ENCODE results near the gene ABHD5. TPM values are rescaled to one million over a fixed set of nuclear protein-coding genes. Genes with fewer than 3 reads are reported as not detected.

ABHD5 gene
- total and polyA plus RNA-seq, 12 donors, result 6.5 to 40.1 (median 28.0) TPM

- Histone ChIP-seq H3K9me3 (no peaks in the 10 kb centered on the region), H3K4me1 (peaks cover 8 to 31% (median 22%) of the 10 kb centered on the region in 9 donors), H3K36me3 (no peaks in the 10 kb centered on the region), H3K27ac (peak overlapping the region in 1 of 10 donors; percentile 40), H3K4me3 (no peak overlapping the region), H3K27me3 (no peaks in the 10 kb centered on the region)
- 72 to 80% methylated on average over 8 of the region's 8 CpGs for WGBS, 2 donors
- no peak for TF ChIP-seq CTCF (IDR thresholded peaks at IDR 0.05)
- intact Hi-C loops (cut with DNase I), result loop anchor here in 2 of 10 donors (10.0 kb wide), 2 partner anchors 61 to 201 kb away; partner anchors contain the start of gene ABHD5 (in 1 of the 2)
- DNase-seq (no peak), ATAC-seq (no peak)
Measured at GRCh38 chr3:43755516-43756200, 64.9 kb downstream of the ABHD5 start.

GRCh38 chr3:43757666-43758321 is 67.1 kb downstream of the ABHD5 start:
- Histone ChIP-seq H3K4me1 (peaks cover 8 to 31% (median 22%) of the 10 kb centered on the region in 9 donors), H3K36me3 (no peaks in the 10 kb centered on the region), H3K9me3 (no peaks in the 10 kb centered on the region), H3K4me3 (no peak overlapping the region), H3K27ac (no peak overlapping the region), H3K27me3 (no peaks in the 10 kb centered on the region)
- WGBS, 2 donors, result 94 to 99% methylated on average over 2 of the region's 2 CpGs
- ATAC-seq (no peak), DNase-seq (no peak)
- intact Hi-C loops (cut with DNase I), result loop anchor here in 2 of 10 donors (10.0 kb wide), 2 partner anchors 63 to 203 kb away; partner anchors contain the start of gene ABHD5 (in 1 of the 2)
- TF ChIP-seq CTCF (IDR thresholded peaks at IDR 0.05), result no peak

- intact Hi-C loops (cut with DNase I), result loop anchor here in 2 of 10 donors (10.0 kb wide), 2 partner anchors 64 to 204 kb away; partner anchors contain the start of gene ABHD5 (in 1 of the 2)
- H3K4me3 ChIP-seq, result no peak overlapping the region
- H3K4me1 ChIP-seq, result peaks cover 8 to 27% (median 20%) of the 10 kb centered on the region in 9 donors
- 26 to 29% methylated on average over 4 of the region's 4 CpGs for WGBS, 2 donors
- DNase-seq (no peak), ATAC-seq (peak in 7 of 8 donors; percentile 15 to 68 (median 46))
- H3K9me3 ChIP-seq, result no peaks in the 10 kb centered on the region
- TF ChIP-seq CTCF (IDR thresholded peaks at IDR 0.05), result no peak
- H3K27me3 ChIP-seq, result no peaks in the 10 kb centered on the region
- H3K27ac ChIP-seq, result peak overlapping the region in 9 of 10 donors; percentile 28 to 79 (median 70)
- H3K36me3 ChIP-seq, result no peaks in the 10 kb centered on the region
Measured at GRCh38 chr3:43758592-43759225, 68.0 kb downstream of the ABHD5 start.

GRCh38 chr3:43759297-43759782 is 68.6 kb downstream of the ABHD5 start:
- Histone ChIP-seq H3K27me3 (no peaks in the 10 kb centered on the region), H3K4me1 (peaks cover 8 to 21% (median 17%) of the 10 kb centered on the region in 9 donors), H3K36me3 (no peaks in the 10 kb centered on the region), H3K9me3 (no peaks in the 10 kb centered on the region), H3K27ac (peak overlapping the region in 9 of 10 donors; percentile 28 to 79 (median 70)), H3K4me3 (no peak overlapping the region)
- peak in 1 of 2 donors; percentile 22 for DNase-seq
- 41 to 42% methylated on average over 6 of the region's 6 CpGs for WGBS, 2 donors
- ATAC-seq, result peak; percentile 56 to 95 (median 88)
- TF ChIP-seq CTCF (IDR thresholded peaks at IDR 0.05), result peak in 5 of 9 donors; percentile 12 to 37 (median 23)
- intact Hi-C loops (cut with DNase I), result loop anchor here in 2 of 10 donors (10.0 kb wide), 2 partner anchors 65 to 205 kb away; partner anchors contain the start of gene ABHD5 (in 1 of the 2)
